Gastrocnemius medialis (tissue), 4 donors: ENCODE data around the gene SBF1.

Source experiments
- CTCF ChIP-seq, 5 experiments: fragments of 450-650 bp in 3 of 5; fragments of 200-600 bp in 2 of 5; sonication (generic) in 2 of 5; IDR thresholded peaks in 4 of 5; conservative IDR thresholded peaks in 1 of 5; 1 replicate in 4 of 5; 2 replicates in 1 of 5; pipeline ENCODE4 v1.5.1; 2016 to 2019; ENCODE audit warnings: antibody characterized with exemption in 5 of 5, mild to moderate bottlenecking in 3 of 5, moderate library complexity in 3 of 5
- POLR2A ChIP-seq, 2 donors: fragments of 450-650 bp; IDR thresholded peaks; one replicate each; pipeline ENCODE4 v1.6.1; 2017; ENCODE audit warnings: antibody characterized with exemption in 2 of 2, mild to moderate bottlenecking in 2 of 2, moderate library complexity in 2 of 2

GRCh38 chr22:50423956-50424355, 50.9 kb downstream of the SBF1 start:
- TF ChIP-seq CTCF (IDR thresholded peaks at IDR 0.05 in 4 of 5, conservative IDR thresholded peaks at IDR 0.05 in 1 of 5) (no peak), POLR2A (IDR thresholded peaks at IDR 0.05) (no peak)
